HG02588 (cell line): Measurements from ENCODE around the gene HSD17B12.

Source experiments
- ATAC-seq: cut with Tn5 transposase; IDR thresholded peaks from one replicate; pipeline ENCODE4 v1.9.1; 2021; ENCODE audit warnings: mild to moderate bottlenecking, moderate library complexity; ENCODE audit not compliant: unreplicated experiment

HSD17B12 gene

DNA sequence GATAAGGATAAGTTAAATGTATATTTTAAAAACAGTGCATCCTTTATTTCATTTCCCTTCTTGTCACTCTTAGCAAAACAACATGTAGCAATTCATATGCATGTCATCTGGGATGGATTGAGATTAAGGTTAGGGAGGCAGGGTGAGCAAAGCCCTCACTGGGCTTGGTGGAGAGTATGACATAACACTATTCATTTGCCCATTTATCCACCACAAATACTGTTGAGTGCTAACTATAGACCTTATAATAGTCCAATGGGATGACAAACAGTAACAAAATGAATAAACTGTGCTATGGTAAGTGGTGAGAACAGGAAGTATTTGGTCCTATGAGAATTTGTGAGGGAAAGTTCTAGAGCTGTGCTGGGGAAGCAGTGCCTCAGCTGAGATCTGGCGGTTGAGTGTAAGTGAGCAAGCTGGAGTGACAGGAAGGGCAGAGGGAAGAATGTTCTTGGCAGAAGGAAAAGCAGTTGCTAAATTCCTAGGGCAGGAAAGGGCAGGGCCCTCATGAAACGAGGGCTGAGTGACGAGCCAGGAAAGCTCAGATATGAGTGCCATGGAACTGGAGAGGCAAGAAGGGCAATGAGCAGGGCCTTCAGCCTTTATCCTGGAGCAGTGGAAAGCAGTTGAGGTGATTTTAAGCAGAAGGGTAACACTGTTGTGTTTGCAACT, 6.7 kb downstream of the HSD17B12 start:
- no peak for ATAC-seq

DNA sequence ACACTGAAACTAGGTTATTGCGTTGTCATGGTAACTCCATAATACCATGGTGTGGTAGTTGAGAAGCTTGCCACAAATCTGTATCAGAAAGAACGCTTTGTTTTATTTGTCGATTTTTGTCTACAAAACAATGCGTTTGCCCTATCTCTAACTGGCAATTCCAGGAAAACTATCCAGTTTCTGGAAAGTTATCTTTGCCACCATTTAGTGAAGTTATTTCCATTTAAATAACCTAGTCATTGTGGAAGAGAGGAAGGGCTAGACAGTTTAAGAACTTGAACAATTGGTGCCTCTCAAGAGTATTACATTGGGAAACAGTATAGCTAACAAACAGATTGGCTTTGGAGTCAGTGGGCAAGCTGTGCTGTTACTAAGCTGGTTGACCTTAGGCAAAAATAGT, 7.9 kb downstream of the HSD17B12 start:
- no peak for ATAC-seq

DNA sequence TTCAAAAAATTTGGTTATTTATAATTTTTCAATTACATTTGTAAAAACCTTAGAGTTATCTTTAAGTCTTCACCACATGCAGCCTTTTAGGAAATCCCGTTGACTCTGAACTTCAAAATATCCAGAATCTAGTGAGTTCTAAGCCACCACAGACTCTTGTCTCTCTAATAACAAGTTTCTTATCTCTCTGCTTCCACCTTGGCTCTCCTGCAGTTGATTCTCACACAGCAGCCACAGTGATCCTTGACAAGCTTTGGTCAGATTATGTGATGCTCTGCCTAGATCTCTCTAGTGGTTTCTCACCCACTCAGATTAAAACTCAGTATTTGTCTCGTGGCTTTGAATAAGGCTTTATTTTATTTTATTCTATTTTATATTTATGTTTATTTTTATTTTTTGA, 8.6 kb downstream of the HSD17B12 start:
- ATAC-seq: no peak

DNA sequence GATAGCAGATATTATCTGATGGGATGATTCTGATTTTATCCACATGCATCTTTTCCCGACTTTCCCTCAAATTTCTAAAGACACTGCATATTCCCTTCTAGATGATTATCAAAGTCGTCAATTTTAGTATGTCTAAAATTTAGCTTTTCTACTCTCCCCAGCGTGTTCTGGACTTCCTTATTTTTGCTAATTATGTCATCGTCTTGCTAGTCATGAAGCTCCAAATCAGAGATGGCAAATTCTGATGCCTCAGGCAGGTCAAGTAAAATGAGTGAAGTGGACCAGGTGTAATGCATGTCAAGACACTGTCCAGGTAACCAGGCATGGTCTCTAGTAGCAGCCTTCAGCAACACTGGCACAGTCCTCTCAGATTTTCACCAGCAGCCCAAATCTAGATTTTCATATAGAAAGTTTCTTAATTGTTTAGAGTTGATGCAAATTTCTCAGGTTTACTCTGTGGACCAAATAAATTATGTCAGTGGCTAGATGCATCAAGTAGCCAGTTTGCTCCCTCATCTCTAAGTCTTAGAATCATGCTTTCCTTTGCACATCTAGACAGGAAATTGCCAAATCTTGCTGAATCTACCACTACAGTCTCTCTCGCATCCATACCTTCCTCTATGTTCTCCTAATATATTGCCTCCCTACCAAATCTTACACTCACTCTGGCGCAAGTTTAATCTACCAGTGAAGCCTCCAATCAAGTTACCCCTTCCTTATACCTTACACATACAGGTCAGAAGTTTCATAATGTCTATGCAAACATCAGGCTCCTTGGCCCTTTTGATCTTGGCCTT, 10.6 kb downstream of the HSD17B12 start:
- no peak for ATAC-seq

DNA sequence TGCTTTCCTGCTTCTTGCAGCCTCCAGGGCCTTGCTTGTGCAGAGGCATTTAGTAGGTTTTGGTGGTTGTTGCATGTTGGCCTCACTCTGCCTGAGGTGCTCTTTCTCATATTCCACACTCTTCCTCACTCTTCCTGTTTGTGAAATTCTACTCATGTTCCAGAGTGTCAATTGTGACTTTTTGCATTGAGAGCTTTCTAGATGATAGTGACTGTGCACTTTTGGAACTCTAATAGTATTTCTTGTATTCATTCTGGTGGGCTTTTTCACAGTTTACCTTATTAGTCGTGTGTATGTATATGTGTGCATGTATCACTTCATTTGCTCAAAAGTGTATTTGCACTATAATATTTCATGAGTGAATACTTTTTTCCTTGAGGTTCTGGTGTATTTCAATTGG, 11.3 kb downstream of the HSD17B12 start:
- ATAC-seq: no peak

DNA sequence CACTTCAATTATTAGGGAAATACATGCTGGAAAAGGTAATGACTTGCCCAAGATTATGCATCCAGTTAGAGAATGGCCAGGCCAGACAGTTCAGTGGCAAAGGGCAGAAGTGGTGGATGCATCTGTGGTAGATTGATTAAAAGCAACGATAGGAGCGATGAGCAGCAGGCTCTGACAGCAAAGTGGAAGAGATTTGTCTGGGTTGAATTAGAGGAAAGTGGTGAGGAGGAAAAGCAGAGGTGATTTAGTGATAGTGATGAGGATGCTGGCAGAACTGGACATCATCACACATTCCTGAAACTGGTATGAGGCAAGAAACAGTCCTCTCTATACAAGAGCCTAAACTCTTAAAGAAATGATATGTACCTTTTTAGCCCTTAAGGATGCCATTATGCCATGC, 12.5 kb downstream of the HSD17B12 start:
- ATAC-seq: no peak

DNA sequence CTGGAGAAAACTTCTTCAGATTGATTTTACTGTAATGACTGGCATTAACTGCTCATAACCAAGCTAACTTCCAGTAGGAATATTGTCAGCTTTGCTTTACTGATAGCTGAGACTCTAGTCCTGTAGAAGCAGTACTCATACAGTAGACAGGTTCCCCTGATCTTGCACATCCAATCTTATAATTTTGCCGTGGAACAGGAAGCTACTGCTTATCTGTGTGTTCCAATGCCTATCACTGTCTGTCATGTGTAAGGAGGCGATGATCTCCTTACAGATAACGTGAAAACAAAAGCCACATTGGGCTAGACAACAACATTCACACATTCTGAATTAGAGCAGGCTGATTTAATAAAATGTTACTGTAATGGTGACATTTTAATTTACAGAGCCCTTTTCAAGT, 13.2 kb downstream of the HSD17B12 start:
- no peak for ATAC-seq

DNA sequence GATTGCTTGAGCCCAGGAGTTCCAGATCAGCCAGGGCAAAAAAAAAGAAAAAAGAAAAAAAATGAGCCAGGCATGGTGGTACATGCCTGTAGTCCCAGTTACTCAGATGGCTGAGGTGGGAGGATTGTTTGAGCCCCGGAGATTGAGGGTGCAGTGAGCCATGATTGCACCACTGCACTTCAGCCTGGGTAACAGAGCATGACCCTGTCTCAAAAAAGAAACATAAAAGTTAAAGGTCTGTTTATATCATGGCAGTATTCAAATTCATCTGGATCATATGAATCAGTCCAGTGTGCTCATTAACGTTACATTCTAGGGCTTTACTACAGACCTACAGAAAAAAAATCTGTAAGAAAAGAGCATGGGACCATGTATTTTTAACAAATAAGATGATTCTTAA, 13.9 kb downstream of the HSD17B12 start:
- ATAC-seq: no peak

DNA sequence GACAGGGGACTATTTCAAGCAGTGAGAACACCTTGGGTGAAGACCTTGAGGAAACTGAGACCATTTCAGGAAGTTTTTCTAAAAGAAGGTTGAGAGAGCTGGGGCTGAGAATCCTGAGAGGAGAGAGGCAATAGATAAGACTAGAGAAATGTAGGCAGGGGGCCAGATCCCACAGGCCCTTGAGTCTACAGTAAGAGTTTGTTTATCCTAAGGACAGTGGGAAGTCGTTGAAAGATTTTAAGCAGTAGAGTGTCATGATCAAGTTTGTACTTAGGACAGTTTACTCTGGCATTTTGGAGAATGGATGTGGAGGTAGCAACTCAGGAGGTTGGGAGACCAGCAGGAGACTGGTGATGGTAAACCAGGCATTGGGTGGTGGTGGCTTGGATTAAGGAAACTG, 17.1 kb downstream of the HSD17B12 start:
- no peak for ATAC-seq

DNA sequence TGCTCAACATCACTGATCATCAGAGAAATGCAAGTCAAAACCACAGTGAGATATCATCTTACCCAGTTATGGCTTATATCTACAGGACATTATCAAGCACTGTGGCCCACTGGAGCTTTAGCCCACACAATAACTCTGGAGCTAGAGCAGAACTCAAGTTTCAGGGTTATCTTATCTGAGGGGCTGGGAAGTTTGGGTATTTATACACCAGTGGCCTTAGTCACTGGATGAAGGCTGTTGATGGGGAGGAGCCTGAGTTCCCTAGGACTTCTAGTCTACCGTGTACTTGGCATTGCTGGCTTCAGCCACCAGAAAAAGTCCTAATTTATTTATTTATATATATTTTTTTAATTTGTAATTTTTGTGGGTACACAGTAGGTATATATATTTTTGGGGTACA, 19.3 kb downstream of the HSD17B12 start:
- no peak for ATAC-seq

DNA sequence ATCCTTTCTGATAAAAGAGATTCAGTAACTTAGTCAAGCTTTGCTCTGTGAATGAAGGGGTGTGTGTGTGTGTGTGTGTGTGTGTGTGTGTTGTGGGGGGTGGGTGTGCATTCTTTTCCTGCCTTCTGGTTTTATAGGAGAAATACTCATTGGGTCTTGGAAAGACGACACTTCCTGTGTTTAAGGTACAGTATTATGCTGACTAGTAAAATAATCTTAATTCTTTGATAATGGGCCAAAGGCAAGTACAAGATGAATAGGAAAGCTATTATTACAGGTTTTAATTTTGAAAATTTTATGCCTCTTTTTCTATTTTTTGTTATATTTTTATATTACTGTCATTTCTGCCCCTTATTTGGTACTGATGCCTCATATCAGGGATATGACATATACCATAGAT, 26.1 kb downstream of the HSD17B12 start:
- ATAC-seq: no peak

DNA sequence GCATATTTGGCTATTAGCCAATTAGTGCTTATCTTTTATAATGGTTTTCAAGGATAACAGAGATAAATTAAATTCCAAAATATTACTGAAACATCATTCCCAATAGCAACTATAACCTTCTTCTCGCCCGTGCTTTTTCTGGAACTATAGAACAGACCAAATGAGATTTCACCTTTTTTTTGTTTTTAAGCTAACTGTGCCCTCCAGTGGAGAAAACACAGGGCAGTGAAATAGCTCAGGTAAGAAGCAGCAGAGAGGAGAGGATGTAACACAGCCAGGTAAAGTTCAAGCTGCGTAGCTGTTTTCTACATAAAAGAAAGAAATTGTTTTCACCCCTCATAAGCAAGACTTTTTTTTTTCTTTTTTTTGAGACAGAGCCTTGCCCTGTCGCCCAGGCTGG, 28.2 kb downstream of the HSD17B12 start:
- no peak for ATAC-seq

DNA sequence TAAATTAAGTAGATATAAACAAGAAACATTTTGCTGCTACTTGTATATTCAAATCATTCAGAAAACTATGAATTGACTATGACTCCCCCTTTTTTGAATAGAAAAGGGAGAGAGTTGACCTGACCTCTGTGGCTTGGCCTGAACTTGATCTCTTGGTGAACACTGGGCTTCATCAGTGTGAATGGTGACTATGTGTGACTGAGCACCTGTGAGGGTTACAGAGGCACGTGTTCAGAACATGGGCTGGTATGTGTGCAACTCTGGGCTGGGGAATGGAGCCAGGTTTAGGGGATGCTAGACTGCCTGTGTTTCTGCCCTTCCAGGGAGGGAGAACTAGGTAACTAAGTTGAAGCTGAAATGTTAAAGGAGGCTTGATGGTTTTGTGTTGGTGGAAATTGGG, 29.2 kb downstream of the HSD17B12 start:
- no peak for ATAC-seq

DNA sequence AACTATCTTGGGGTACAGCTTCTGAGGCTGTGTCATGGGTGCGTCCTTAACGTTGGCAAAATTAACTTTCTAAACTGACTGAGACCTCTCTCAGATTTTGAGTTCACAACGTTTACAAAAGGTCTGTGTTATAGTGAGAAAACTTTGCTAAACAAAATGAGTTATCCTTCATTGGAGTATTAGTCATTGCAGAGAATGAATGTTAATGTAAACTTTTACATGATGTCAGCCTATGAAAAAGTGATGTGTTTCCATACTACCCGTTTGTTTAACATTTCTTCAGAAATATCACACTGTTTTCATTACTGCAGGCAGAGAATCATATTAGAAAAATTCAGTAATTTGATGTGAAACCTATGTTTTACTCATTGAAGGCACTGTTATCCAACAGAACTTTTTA, 32.1 kb downstream of the HSD17B12 start:
- no peak for ATAC-seq

DNA sequence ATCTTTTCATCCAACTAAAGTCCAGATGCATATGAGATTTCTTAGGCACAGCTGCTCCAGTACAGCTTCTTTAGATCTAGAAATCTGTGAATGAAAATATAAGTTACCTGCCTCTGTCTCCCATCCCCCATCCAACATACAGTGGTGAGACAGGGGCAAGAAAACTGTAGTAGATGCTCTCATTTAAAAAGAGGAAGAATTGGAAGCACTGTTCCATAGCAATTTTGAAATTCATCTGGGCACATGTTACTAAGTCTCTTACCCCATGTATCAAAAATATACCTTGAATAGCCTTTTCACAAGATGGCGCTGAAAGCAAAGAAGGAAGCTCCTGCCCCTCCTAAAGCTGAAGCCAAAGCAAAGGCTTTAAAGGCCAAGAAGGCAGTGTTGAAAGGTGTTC, 37.8 kb downstream of the HSD17B12 start:
- ATAC-seq: no peak

DNA sequence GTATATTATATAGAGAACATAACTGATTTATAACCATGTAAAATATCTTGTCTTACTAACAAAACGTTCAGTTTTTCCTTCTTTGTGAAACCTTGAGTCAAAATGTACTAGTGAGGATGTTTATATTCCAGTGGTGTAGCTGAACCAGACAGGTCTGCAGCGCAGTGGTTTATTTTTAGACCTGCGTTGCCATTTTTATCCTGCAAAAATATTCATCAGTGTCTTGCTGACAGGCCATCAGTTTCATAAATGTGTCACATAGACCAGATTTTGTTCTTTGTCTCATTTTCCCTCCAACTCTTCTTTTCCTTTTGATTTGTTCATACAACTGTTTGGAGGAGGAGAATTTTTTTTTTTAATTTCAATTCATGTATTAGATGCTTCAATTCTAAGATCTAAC, 43.1 kb downstream of the HSD17B12 start:
- ATAC-seq: no peak

DNA sequence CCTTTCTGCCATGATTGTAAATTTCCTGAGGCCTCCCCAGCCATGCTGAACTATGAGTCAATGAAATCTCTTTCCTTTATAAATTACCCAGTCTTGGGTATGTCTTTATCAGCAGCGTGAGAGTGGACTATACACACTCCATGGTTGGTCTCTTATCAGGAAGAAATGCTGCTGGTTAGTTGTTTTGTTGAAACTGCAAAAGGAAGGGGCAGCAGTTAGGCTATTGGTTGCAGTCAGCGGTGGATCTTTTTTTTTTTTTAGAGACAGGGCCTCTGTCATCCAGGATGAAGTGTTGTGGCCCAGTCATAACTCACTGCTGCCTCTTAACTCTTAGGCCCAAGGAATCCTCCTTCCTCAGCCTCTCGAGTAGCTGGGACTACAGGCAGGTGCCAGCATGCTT, 51.7 kb downstream of the HSD17B12 start:
- no peak for ATAC-seq

DNA sequence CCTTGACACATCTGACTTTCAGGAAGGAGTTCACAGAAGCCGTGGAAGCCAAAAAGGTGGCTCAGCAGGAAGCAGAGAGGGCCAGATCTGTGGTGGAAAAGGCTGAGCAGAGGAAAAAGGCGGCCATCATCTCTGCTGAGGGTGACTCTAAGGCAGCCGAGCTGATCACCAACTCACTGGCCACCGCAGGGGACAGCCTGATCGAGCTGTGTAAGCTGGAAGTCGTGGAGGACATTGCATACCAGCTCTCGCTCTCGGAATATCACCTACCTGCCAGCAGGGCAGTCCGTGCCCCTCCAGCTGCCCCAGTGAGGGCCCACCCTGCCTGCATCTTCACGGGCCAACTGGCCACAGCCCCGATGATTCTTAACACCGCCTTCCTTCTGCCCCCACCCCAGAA, 53.7 kb downstream of the HSD17B12 start:
- no peak for ATAC-seq

DNA sequence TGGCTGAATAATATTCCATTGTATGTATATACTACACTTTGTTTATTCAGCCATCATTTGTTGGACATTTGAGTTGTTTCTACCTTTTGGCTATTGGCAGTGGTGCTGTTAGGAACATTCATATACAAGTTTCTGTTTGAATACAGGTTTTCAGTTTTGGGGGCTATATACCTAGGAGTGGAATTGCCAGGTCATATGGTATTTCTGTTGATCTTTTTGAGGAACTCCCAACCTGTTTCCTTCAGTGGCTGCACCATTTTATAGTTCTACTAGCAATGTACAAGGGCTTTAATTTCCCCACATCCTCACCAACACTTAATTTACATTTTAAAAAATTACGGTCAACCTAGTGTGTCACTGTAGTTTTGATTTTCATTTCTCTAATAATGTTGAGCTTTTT, 54.6 kb downstream of the HSD17B12 start:
- ATAC-seq: no peak

DNA sequence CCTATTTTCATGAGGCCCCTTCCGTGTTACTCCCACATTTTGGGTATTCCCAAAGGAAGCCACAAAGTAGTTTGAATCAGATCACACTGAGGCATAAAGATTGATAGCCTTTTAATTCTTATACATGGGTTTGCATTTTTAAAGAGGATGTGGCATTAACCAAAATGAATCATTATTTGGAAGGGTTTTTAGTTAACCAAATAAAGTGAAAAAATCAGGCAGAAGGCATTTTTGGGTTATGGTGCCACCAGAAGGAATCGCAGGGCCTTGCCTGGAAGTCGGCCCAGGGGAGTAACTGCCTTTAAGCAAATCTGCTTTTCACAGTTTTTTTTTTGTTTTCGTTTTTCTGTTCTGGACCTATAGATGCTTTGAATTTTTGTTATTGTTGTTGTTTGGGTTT, 55.4 kb downstream of the HSD17B12 start:
- ATAC-seq: no peak

DNA sequence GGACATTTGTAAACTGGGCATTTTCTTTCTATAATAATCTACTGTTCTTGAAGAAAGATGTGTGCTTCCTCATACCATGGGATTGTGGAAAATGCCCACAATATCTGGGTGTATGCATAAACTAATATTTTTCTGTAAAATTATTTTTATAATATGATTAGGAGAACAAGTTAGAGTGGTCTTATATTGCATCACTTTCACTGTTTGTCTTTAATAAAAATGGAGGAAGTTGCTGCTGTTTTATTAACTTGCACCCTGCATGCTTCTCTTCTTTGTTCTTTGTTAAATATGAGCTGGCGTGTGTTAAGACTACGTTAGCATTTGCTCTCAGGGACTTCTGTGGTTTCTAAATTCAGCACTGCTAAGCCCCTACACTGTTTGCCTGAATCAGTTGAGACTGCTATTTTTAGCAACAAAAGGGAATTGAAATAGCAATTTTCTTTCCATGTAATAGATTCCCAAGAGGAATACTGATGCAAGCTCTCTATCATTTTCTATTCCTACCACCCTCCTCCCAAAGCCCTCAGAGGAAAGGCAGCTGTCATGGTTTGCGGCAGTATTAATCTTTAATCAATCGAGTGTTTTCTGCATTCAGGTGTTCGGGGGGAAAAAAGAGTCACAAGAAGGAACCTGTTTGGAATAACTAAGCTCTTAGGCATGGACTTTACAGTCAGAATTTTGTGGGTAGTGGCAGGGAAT, 56.1 kb downstream of the HSD17B12 start:
- ATAC-seq: no peak

DNA sequence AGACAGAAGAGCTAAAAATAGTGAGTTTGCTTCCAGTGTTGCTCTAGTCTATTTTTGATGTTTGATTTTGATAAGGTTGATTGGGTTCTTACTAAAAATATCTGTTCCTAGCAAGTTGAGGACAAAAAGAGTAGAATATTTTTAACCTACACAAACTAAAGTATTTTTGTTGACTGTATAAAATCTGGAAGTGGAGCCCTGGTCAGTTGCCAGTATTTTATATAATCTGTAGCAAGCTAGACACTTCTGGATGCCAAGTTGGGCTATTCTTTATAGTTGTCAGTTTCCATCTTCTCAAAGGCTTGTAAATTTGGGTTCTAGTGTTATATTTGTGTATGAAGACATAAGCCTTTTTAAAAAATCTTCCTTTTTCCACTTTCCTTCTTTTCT, 56.7 kb downstream of the HSD17B12 start:
- ATAC-seq: no peak
